GM19099 (cell line): ENCODE data around the gene METTL16.

Source experiments
- POLR2A ChIP-seq: IDR thresholded peaks from 3 replicates; pipeline ENCODE4 v1.6.1; 2011; ENCODE audit warnings: low read depth; ENCODE audit not compliant: insufficient read length; ENCODE audit errors: extremely low read depth

METTL16 gene

GRCh38 chr17:2435181-2435741 is 76.4 kb downstream of the METTL16 start:
- no peak for TF ChIP-seq POLR2A

GRCh38 chr17:2433696-2434095 is 78.0 kb downstream of the METTL16 start:
- no peak for TF ChIP-seq POLR2A

GRCh38 chr17:2427910-2428309 is 83.8 kb downstream of the METTL16 start:
- no peak for TF ChIP-seq POLR2A

- no peak for TF ChIP-seq POLR2A
Measured at GRCh38 chr17:2427215-2427614, 84.5 kb downstream of the METTL16 start.

- TF ChIP-seq POLR2A: no peak
Measured at GRCh38 chr17:2423271-2423670, 88.4 kb downstream of the METTL16 start.

- TF ChIP-seq POLR2A: no peak
Measured at GRCh38 chr17:2421315-2422147, 90.2 kb downstream of the METTL16 start.

GRCh38 chr17:2420176-2420575 is 91.5 kb downstream of the METTL16 start:
- TF ChIP-seq POLR2A: no peak

GRCh38 chr17:2419486-2419885 is 92.2 kb downstream of the METTL16 start:
- no peak for TF ChIP-seq POLR2A

GRCh38 chr17:2418572-2418971 is 93.1 kb downstream of the METTL16 start:
- TF ChIP-seq POLR2A: no peak

- TF ChIP-seq POLR2A: no peak
Measured at GRCh38 chr17:2416010-2416734, 95.5 kb downstream of the METTL16 start.

GRCh38 chr17:2415081-2415480 is 96.6 kb downstream of the METTL16 start:
- TF ChIP-seq POLR2A: no peak

GRCh38 chr17:2414446-2415064 is 97.1 kb downstream of the METTL16 start:
- no peak for TF ChIP-seq POLR2A

GRCh38 chr17:2412561-2413021 is 99.1 kb downstream of the METTL16 start:
- TF ChIP-seq POLR2A: no peak

- no peak for TF ChIP-seq POLR2A
Measured at GRCh38 chr17:2410951-2411350, 100.7 kb downstream of the METTL16 start.
